Measurements from ENCODE around the gene ERMARD. TPM values are rescaled to one million over a fixed set of nuclear protein-coding genes. Genes with fewer than 3 reads are reported as not detected.

ERMARD gene
- total RNA-seq, 4 donors from 2014 or later, result 14.6 to 49.1 (median 20.4) TPM

DNA sequence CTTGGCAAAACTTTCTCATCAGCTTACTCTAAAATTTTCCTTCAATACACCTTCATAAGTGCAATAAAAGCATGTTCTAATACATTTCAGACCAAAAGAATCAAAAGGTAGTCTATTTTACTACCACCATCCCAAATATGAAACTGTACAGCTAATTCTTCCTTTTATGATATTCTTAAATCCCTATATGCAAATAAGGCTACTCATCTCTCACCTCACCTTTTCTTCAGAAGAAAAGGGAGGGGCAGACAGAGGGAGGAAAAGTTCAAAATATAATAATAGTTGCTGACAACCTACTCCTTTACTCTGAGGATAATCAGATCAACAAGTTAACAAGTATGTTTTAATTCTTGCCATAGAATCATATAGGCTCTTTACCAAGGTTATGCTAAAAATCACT, 42.1 kb upstream of the ERMARD start:
- H3K4me3 ChIP-seq, result no peak overlapping the region
- TF ChIP-seq EP300 (IDR thresholded peaks at IDR 0.05) (no peak), POLR2A (IDR thresholded peaks at IDR 0.05) (no peak), POLR2AphosphoS5 (IDR thresholded peaks at IDR 0.05) (no peak)
- TF ChIP-seq, protein P1, sequence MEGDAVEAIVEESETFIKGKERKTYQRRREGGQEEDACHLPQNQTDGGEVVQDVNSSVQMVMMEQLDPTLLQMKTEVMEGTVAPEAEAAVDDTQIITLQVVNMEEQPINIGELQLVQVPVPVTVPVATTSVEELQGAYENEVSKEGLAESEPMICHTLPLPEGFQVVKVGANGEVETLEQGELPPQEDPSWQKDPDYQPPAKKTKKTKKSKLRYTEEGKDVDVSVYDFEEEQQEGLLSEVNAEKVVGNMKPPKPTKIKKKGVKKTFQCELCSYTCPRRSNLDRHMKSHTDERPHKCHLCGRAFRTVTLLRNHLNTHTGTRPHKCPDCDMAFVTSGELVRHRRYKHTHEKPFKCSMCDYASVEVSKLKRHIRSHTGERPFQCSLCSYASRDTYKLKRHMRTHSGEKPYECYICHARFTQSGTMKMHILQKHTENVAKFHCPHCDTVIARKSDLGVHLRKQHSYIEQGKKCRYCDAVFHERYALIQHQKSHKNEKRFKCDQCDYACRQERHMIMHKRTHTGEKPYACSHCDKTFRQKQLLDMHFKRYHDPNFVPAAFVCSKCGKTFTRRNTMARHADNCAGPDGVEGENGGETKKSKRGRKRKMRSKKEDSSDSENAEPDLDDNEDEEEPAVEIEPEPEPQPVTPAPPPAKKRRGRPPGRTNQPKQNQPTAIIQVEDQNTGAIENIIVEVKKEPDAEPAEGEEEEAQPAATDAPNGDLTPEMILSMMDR (IDR thresholded peaks at IDR 0.05), result no peak
- no peak for DNase-seq (ENCODE audit: low spot score in 2 of 2)
- H3K27ac ChIP-seq, result no peak overlapping the region
- peaks cover 48% of the 10 kb centered on the region for H3K36me3 ChIP-seq
- H3K9me3 ChIP-seq, result no peaks in the 10 kb centered on the region
- H3K4me1 ChIP-seq, result peaks cover 5% of the 10 kb centered on the region
- H3K27me3 ChIP-seq, result no peaks in the 10 kb centered on the region

DNA sequence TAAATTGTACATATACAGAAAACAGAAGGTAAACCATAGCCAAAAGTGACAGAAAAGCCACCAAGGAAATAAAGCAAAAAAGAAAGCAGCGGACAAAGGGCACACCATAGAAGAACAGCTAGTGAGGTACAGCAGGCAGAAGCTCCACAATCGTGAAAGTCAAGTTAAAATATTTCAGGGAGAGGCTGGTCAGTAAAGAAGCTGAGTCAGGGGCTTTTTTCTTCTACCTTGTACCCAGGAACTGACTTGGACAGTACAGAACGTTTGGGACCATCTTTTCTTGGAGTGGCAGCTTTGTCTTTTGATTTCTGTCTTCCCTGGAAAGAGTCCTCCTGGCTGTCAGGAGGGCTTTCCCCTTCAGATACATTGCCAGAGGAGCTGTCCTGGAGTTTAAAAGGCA, 41.4 kb upstream of the ERMARD start:
- peaks cover 55% of the 10 kb centered on the region for H3K36me3 ChIP-seq
- no peak overlapping the region for H3K27ac ChIP-seq
- no peak overlapping the region for H3K4me3 ChIP-seq
- no peaks in the 10 kb centered on the region for H3K4me1 ChIP-seq
- H3K27me3 ChIP-seq, result no peaks in the 10 kb centered on the region
- no peak for DNase-seq (ENCODE audit: low spot score in 2 of 2)
- no peaks in the 10 kb centered on the region for H3K9me3 ChIP-seq
- WGBS, result 67% methylated on average over 3 of the region's 3 CpGs
- TF ChIP-seq POLR2A (IDR thresholded peaks at IDR 0.05) (no peak), POLR2AphosphoS5 (IDR thresholded peaks at IDR 0.05) (no peak), EP300 (IDR thresholded peaks at IDR 0.05) (no peak)
- TF ChIP-seq, protein P1 (IDR thresholded peaks at IDR 0.05), result no peak

GRCh38 chr6:169714178-169714577, 37.2 kb upstream of the ERMARD start:
- Histone ChIP-seq H3K36me3 (peaks cover 75% of the 10 kb centered on the region), H3K4me1 (no peaks in the 10 kb centered on the region), H3K27me3 (no peaks in the 10 kb centered on the region), H3K9me3 (no peaks in the 10 kb centered on the region), H3K4me3 (no peak overlapping the region), H3K27ac (no peak overlapping the region)
- TF ChIP-seq, protein P1 (IDR thresholded peaks at IDR 0.05), result no peak
- TF ChIP-seq POLR2A (IDR thresholded peaks at IDR 0.05) (no peak), POLR2AphosphoS5 (IDR thresholded peaks at IDR 0.05) (no peak), EP300 (IDR thresholded peaks at IDR 0.05) (no peak)
- DNase-seq (ENCODE audit: low spot score in 2 of 2), result no peak
- 95% methylated on average over 2 of the region's 2 CpGs for WGBS

DNA sequence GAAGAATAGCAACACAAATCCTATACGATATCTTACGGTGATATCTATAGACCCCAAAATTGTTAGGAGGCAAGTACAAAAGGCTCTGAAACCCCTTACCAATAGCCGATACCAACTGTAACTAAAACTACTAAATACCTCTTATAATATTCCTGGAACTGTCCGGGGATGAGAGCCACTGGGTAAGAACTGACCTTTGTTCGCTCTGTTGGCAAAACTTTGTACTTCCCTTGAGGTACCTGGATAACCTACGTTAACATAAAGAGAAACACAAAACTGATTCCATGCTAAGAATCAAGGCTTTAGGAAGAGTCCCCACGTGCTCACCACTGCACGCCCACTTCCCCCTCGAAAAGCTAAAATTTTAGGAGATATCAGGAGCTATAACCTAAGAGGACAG, 36.8 kb upstream of the ERMARD start:
- no peaks in the 10 kb centered on the region for H3K4me1 ChIP-seq
- peaks cover 71% of the 10 kb centered on the region for H3K36me3 ChIP-seq
- WGBS, result 96% methylated on average over 9 of the region's 9 CpGs
- no peak overlapping the region for H3K4me3 ChIP-seq
- H3K9me3 ChIP-seq, result no peaks in the 10 kb centered on the region
- TF ChIP-seq POLR2A (IDR thresholded peaks at IDR 0.05) (no peak), EP300 (IDR thresholded peaks at IDR 0.05) (no peak), POLR2AphosphoS5 (IDR thresholded peaks at IDR 0.05) (no peak)
- TF ChIP-seq, protein P1 (IDR thresholded peaks at IDR 0.05), result no peak
- no peaks in the 10 kb centered on the region for H3K27me3 ChIP-seq
- DNase-seq (ENCODE audit: low spot score in 2 of 2), result no peak
- H3K27ac ChIP-seq, result no peak overlapping the region

DNA sequence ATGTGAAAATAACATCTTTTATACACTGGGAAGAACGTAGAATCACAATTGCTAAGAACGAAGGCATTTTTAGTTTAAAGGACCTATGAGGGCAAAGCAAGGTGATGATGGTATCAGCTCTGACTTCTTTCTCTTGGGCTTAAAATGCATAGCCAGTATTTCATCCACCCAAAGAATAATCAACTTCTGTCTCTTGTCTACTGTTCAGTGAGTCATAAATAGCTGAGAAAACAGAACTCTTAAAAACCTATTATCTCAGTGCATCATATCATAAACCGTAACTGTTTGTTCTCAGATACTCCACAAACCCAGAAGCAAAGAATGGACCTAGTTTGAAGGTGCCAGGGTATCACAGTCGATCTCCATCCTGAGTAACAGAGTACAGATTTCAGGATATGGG, 32.3 kb upstream of the ERMARD start:
- peaks cover 31% of the 10 kb centered on the region for H3K36me3 ChIP-seq
- TF ChIP-seq POLR2A (IDR thresholded peaks at IDR 0.05) (no peak), EP300 (IDR thresholded peaks at IDR 0.05) (no peak), POLR2AphosphoS5 (IDR thresholded peaks at IDR 0.05) (no peak)
- TF ChIP-seq, protein P1 (IDR thresholded peaks at IDR 0.05), result no peak
- H3K4me3 ChIP-seq, result no peak overlapping the region
- no peaks in the 10 kb centered on the region for H3K27me3 ChIP-seq
- H3K9me3 ChIP-seq, result no peaks in the 10 kb centered on the region
- no peak overlapping the region for H3K27ac ChIP-seq
- H3K4me1 ChIP-seq, result peaks cover 19% of the 10 kb centered on the region
- DNase-seq (ENCODE audit: low spot score in 2 of 2), result no peak
- 78% methylated on average over 4 of the region's 4 CpGs for WGBS
